Suppressor macrophage treated with lipopolysaccharide for 4 hours (primary cell): ENCODE results near the gene POPDC2.

ENCODE experiments used
- DNase-seq: peaks from one replicate; pipeline ENCODE4 v3.0.0-alpha.2; 2020

POPDC2 gene

DNA sequence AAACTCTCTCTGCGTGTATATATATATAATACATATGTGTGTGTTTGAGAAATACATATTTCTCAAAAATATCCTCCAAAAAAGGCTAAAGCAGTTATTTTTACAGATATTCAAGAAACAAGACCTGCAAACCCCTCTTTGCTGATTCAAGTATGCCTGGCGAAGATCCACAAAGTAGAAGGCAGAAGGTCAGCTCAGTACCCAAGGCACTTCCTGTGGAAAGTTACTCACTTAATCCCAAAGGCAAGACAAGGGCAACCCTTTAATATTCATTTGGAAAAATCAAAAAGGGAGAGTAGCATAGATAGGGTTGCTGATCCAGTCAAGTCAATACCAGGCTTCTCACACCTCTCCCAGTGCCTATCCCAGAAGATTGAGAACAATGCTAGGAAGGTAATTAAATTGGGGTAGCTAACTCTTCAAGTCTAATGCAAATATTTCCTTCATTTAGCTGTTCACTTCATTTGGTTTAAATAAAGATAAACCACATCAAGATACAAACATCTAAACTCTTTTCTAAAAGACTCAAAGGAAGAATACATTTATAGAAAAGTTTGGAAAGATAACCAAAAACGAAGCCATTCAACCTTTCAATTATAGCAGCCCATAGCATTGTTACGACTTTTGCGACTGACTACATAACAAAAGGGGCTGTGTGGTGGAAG, 9.6 kb upstream of the POPDC2 start:
- DNase-seq = no peak

DNA sequence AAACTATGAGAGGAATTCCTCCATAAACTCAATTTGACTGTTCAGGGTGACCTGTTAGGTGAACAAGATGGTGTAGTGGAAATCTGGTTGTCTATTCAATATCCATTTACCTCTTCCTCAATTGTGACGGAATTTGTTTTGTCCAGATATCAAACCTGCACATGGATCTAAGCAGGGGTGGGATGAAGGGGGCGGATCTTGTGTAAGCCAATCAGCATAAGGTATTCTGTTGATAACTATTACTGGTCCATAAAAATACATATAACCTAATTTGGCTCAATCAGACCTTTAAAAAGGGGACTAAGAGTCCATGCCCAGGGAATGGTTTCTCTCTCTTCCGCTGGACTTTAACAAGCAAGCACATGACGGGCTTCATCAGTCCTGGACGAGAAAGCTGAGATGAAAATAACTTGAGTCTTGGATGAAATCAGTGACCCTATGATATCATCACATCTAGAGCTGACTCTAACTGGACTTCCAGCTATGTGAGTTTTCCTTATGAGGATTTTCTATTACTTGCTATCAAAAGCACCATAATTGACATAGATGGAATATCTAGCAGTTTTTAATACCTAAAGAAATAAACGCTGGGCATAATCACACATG, 5.7 kb upstream of the POPDC2 start:
- DNase-seq = no peak

DNA sequence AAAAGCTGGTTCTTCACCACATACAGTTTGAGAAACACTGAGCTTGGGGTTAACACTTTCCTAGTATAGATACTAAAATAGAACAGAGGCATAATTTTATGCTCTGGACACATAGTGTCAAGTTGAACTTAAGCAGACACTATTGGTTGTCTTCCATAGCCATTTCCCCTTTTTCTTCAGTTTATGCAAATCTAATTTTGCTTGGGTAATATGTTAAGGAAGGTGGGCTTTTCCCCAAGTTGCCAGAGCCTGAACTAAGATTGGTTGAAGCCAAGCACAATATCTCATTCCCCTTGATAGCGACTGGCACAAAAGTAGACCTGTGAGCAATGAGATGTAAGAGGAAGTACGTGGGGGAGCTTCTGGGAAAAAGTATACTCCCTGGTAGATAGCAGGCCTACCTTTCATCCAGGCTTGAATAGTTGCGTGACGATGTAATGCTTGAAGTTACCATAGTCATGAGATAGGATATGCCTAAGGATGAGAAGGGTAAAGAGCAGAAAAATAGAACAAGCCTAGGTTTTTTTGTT, 4.5 kb upstream of the POPDC2 start:
- DNase-seq = peak; percentile 89

DNA sequence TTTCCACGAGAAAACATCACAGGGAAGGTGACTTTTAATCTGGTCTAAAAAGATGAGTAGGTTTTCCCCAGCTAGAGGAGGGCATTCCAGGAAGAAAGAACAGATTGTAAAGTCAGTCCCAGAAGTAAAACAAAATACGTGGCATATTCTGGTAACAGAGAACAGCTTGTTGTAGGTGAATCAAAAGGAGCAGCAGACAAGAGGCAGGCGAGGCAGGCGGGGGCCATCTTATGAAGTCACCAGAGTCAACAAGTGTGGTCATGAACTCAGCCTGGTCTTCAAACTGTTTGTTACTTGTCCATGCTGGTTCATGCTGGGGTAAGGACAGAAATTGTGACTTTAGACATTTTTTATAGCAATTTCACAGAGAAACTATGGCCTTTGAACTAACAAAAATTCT, 4.0 kb upstream of the POPDC2 start:
- DNase-seq = peak; percentile 27

DNA sequence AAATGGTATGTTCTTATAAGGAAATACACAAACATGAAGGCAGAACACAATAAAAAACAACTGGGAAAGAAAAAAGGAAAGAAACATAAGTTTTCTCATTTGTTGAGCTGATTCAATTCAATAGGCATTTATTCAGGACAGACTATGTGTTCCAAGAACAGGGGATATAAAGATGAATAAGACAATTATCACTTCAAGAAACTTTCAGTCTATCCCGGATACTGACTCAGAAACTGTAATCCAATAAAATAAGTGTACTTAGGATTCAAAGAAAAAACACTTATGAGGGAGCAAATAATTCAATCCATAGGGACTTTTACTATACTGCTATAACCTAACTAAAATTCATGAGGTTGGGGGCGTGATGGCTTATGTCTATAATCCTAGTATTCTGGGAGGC, 3.5 kb upstream of the POPDC2 start:
- DNase-seq = no peak

DNA sequence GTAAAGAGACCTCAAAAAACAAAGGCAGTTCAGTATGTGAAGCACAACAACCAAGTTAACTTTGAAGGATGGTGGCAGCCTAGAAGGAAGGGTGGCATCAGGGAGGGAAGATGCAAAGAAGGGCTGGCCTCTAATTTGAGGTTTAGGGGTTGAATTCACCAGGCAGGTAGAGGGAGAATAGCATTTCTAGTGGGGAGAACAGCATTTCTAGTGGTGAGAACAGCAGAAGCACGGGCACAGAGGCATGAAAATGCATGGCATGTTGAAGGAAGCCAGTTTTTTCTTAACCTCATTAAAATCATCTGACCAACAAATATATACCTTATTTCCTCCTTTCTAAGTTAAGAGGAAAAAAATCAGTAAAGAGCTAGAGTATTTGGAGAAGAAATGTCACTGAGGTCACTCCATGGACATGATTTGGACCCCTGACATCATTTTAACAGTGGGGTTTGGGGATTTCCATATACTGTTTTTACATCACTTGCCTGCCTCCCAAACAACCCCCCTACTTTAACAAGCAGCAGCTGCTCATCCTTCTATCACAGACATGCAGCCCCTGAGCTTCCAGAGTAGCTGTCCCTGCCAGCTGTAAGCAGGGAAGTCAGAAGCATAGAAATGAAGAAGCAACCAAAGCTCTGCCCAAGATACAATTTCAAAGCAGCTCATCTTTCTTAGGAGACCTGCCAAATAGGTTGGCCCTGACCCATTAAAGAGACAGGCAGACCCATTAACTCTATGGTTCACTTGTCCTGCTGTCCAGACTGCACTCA, 2.4 kb upstream of the POPDC2 start:
- DNase-seq = peak; percentile 27

DNA sequence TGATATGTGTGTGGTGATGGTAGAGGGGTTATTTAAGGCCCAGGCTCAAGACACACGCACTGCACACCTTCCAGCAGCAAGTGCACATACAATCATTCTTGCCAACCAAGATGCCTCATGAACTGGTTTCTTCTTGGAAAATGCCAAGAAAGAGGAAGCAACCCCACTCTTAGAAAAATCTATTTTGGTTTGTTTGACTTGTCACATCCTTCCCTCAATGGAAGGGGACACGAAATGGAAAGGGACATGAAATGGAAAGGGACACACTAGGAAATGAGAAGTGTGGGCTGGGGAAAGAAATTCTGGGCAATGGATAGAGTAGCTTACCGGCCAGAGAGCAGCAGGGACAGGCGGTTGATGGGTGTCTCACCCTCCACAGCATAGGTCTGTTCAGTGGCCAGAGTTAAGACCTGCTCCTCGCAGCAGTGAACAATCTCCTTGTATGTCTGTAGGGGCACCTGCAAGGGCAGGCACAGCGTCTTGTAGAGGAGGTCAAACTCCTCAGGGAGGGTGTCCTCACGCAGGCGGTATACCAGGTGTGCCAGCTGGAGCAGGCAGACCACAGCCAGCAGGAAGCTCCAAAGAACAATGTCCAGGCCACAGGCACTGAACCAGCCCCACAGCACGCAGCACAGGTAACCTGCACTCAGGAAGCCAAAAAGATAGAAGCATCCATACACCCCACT, 640 bp downstream of the POPDC2 start:
- peak; percentile 72 for DNase-seq

DNA sequence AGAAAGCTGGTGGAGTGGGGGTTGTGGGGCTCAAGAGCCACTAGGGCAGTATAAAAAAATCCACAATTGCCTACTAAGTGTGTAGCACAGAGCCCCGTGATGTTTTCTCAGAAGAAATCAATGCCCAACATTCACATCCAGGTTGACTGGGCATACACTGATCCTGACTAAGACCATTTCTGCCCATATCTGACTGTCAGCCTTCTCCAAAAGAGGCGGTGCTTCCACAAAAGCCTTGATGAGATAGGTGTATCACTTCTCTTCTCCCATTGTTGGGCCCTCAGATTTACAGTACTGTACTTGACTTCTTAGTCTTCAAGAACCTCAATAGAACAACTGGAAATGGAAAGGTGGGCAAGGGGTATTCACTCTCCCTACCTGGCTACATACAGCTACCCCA, 1.4 kb downstream of the POPDC2 start:
- DNase-seq = no peak

DNA sequence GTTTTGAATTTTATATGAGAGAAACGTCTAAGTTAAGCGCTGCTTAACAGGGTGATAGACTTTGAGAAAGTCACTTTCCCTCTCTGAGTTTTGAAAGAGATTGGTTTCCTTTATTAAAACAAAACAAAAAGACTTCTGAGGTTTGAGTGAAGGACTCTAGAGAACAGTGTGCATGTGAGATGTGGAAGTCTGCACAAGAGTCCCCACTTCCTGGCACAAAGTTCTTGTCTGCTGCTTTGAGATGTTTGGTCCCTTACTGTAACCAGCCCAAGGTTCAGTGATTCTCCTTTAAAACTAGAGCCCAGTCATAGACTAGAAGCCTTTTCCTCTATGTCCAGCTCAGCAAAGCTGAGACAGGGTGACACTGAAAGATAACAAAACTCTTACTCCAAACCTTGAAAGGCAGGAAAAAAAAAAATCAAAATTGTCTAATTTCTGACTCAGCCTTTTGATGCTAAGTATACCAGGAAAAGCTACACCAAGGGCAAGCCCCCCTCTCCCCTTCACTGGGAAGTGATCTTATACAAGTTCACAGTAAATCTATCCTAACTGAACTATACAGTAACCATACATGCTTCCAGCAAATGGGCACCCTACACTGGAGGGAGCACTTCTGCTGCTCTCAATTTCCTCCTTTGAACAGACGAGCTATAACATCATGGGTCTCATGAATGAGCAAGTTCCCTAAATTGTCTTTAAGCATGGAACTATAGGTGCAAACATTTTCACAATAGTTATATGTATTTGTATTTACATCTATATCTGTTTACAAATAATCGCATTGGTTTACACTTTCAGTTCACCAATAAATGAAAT, 2.3 kb downstream of the POPDC2 start:
- DNase-seq = peak; percentile 72

DNA sequence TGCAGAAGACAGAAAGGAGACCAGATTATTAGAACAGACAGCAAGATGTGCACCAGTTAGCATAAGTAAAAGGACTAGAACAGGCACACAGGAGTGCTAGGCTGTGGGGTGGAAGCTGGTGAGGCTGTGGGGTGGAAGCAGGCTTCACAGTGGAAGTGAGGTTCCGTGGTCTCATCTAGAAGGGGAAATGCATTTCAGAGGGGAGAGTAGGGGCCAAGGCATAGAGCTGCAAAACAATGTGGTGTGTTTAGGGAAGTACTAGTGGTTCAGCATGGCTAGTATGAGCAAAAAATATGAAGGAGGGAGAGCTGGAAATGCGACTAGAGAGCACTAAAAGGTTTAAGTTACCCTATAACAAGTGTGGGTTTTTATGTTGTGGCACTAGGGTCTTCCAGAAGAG, 6.5 kb downstream of the POPDC2 start:
- no peak for DNase-seq

DNA sequence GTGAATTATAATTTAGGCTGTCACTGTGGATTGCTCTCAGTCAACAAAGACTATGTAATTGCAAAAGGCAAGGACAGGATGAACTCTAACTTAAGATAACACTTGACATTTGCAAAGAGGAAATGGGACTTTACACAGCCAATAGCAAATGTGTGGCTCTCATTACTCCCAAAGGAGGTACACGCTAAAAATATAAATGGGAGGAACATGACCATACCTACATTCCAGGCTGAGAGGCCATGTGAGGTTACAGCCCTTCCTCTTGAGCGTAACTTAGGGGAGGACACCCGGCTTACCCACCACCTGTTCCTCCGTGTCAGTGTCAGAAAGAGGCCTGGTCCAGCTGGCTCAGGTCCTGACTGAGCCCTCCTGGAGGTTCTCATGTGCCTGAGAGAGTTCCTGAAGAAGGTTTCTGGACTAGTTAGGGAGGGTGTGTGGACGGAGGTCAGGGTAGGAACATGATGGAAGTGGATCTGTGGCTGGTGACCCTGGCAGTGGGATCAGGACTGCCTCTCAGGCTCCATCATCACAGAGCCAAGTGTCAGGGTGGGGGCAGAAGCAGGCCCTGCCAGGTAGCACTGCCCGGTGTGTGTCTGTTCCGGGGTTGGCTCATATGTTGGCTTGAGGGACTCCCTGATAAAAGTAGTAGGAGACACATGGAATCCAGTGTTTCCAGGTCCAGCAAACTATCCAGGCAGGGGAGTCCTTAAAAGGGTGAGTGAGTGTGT, 7.9 kb downstream of the POPDC2 start:
- DNase-seq = no peak

DNA sequence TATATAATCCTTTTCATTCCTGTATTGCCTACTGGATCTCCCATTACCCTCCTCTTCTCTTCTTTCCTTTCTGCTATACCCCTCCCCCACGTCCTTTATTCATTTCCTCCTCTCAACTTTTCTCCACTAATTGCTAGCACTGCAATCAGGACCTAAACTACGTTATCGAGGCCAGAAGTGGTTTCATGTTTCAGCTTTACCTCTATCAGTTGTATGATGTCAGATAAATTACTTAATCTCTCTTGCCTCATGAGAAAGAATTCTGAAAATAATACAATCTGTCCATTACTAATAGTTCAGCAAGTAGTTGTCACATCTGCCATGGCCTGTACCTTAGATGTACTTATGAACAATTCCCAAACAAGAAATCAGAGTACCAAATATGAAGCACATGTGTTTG, 10.6 kb downstream of the POPDC2 start:
- DNase-seq = no peak

DNA sequence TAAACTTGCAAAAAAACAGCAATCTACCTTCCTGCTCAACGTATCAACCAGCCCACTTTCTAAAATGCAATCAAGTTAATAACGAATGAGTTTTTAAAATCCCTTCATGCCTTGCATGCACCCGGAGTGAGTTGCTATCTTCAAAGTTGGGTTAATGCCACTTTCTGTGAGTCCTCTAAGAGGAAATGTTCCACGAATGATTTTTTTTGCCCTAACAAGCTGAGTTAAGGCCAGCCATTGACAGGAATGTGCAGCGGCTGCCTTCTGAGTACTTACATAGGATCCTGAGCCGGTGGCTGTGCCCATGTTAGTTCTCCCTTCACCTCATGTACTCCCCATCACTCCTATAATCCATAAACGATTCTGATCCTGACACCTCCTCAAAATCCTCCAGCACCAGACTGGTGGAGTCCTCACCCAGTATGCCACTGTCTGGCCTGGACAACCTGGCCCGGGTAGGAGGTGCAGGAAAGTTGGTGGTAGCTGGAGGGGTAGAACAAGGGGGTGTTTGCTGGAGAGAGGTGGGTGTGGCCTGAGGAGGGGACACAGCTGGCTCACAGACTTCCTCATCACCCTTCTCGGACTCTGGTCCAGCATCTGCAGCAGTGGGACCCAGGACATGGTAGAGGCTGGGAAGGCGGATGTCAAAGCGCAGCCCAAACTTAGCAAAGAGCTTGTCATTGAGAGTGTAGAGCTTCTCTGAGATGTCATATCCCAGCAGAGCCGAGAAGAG, 12.4 kb downstream of the POPDC2 start:
- no peak for DNase-seq

DNA sequence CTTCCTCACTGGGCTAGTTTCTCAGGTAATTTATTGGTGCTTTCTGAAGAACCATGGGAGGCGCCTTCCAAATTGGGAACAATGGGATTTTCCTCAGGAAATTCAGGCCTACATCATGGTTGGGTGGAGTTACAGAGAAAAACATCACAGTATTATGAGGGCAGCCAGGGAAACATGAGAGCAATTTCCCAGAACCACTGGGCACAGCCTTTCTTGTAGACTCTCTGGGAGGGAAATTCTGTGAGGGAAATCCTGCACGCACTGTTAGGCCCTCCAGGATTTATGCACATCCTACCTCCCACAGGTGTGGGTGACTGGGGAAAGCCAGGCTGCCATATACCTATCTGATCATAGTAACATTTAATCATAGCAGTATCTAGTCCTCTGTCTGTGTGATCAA, 13.2 kb downstream of the POPDC2 start:
- DNase-seq = no peak

DNA sequence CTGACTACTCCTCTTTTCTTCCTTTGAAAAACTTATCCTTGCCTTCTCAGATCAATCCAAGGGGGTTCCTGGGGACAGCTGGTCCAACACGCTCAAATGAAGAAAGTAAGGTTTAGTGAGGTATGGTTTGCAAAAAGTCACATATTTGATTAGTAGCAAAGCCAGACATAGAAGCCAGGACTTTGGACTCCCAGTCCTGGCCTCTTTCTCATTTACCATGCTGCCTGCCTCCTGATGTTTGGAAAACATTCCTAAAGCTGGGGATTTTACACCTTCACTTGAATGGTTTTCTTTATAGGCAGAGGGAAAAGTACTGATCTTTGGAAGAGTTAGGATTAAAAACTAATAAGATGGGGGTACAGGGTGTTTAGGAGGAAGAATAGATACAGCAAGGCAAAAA, 14.6 kb downstream of the POPDC2 start:
- no peak for DNase-seq

DNA sequence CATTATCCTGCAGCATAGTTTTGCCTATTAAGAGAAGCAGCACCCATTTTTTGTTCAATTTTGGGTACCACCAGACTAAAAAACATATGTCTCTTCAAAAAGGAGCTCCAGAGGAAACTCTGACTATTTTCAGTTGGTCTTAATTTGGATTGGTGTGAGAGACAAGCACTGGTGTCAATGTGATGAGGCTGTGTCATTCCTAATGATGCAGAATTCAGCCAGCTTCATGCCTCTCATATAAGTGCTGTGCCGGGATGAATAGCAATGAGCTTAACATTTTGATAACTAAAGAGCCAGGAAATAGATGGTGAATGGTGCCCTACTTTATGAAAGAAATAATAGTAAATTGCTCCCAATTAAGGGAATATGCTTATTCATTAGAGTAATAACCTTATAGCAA, 15.9 kb downstream of the POPDC2 start:
- DNase-seq = no peak

DNA sequence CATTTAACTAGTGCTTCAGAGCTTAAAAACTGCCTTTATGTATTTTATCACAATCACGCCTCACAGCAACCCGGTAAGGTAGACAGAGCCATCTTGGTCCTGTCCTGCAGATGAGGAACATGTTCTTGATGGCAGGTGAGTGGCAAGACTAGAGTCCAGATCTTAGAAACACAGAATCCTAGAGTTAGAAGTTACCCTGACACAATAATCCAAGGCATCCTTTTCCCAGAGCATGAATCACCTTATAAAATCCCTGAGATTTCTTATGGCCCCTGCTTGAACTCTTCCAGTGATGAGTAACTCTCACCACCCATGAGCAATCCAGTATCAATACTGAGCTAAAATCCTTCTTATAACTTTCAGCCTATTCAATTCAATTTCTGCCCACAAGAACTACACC, 16.9 kb downstream of the POPDC2 start:
- DNase-seq = peak; percentile 53

DNA sequence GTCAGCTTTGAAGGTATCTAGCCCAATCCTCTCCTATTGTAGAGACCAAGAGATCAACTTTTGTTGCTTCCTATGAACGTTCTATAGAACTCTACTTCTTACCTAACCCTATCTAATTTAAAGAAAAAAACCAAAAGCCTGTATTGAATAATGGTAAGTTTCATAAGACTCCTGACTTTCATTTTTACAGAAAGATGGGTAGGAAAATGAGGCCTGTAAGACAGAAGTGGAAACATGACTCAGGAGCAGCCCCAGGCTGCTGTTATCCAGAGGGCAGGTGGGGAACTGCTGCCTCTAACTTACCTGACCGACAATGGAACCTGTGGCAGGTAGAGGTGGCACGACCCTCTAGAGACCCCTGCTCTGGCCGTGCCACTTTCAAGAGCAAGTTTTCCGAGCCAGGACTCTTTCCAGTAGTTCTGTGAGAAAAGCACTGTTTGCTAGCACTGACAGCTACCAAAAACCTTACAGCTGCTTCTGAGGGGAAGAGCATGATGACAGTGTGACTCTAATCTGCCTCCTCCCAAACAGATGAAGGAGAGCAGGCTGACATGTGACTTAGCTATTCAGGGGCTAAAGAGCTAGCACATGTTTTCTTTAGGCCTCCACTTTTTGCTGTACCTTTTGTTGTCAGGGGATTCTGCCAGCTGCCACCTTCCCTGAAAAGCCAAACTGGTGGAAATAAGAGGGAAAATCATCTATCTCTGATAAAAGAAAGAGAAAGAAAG, 17.5 kb downstream of the POPDC2 start:
- DNase-seq = peak; percentile 47

DNA sequence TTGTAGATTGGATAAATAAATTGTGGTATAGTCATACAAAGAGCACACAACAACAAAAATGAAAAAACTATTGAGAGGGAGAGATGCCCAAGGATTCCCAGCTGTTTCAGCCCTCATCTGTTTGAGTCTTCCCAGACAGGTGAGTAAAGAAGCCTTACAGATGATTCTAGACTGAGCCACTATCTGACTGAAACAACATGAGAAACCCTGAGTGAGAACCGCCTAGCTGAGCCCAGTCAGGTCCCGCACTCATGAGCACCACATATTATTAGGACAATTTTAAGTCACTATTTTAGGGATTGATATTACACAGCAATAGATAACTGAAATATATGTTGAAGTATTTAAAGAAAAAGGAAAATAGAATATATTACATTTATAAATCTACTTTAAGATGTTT, 19.0 kb downstream of the POPDC2 start:
- no peak for DNase-seq
